Activated CD8-positive, alpha-beta T cell treated with anti-CD3 and anti-CD28 coated beads for 36 hours (primary cell): ENCODE data around the gene MCM6. TPM values are rescaled to one million over a fixed set of nuclear protein-coding genes. Genes with fewer than 3 reads are reported as not detected.

ENCODE experiments used
- ATAC-seq: fragments of 200-7000 bp; cut with Tn5 transposase; one replicate; pipeline ENCODE4 v1.10.0; 2021; ENCODE audit warnings: mild to moderate bottlenecking, moderate library complexity
- CTCF ChIA-PET: fragments of 350-600 bp; sonication (Branson Sonifier 250); formaldehyde crosslinking; loops from one replicate; lab custom pipeline; 2021; ENCODE audit warnings: antibody characterized with exemption; lab: Charles Lee
- POLR2A ChIA-PET: fragments of 350-600 bp; sonication (Branson Sonifier 250); formaldehyde crosslinking; loops from one replicate; lab custom pipeline; 2021; ENCODE audit warnings: antibody characterized with exemption; lab: Charles Lee
- DNase-seq: peaks from one replicate; pipeline ENCODE4 v3.0.0-alpha.2; 2020
- H3K27ac Mint-ChIP-seq: one replicate; pipeline ENCODE4 v1.8.0; 2021; ENCODE audit warnings: mild to moderate bottlenecking, mixed read lengths
- H3K27me3 Mint-ChIP-seq: one replicate; pipeline ENCODE4 v1.8.0; 2021; ENCODE audit warnings: mixed read lengths
- H3K36me3 Mint-ChIP-seq: one replicate; pipeline ENCODE4 v1.8.0; 2021; ENCODE audit warnings: low read depth, mixed read lengths
- H3K4me1 Mint-ChIP-seq: one replicate; pipeline ENCODE4 v1.8.0; 2021; ENCODE audit warnings: low read depth, mixed read lengths
- H3K4me3 Mint-ChIP-seq: one replicate; pipeline ENCODE4 v1.8.0; 2021; ENCODE audit warnings: mild to moderate bottlenecking, moderate library complexity, mixed read lengths
- H3K9me3 Mint-ChIP-seq: one replicate; pipeline ENCODE4 v1.8.0; 2021; ENCODE audit warnings: mixed read lengths
- CTCF ChIP-seq: fragments of 200-600 bp; IDR thresholded peaks from one replicate; pipeline ENCODE4 v1.8.0; 2022; ENCODE audit warnings: antibody characterized with exemption, mild to moderate bottlenecking
- intact Hi-C: fragments of 100-400 bp; cut with micrococcal nuclease; formaldehyde crosslinking; loops from one replicate; pipeline ENCODE4 v1.10.0; 2022
- total RNA-seq, 2 experiments: library from RNA; stranded (reverse); gene quantifications; one replicate each; pipeline ENCODE4 v1.2.3, GENCODE V29; 2021

MCM6 gene
- total RNA-seq, 2 experiments from 2014 or later: 229 to 234 TPM

- peaks cover 62% of the 10 kb centered on the region for H3K4me1 Mint-ChIP-seq
- ChIA-PET POLR2A (interaction anchor here (2.5 kb wide), 1 partner anchor 57 kb away, joined by 15 read pairs; the partner anchor contains the start of gene MCM6), CTCF (interaction anchor here (0.8 to 15.9 kb wide), 7 partner anchors 10 to 565 kb away, joined by 3 to 145 read pairs (median 3); no protein-coding TSS in a partner anchor)
- H3K9me3 Mint-ChIP-seq: peaks cover 19% of the 10 kb centered on the region
- no peak for TF ChIP-seq CTCF
- peaks cover 26% of the 10 kb centered on the region for H3K36me3 Mint-ChIP-seq
- H3K4me3 Mint-ChIP-seq: no peak overlapping the region
- intact Hi-C loops: no loop called here
- DNase-seq: peak; percentile 79
- ATAC-seq: peak; percentile 14
- H3K27ac Mint-ChIP-seq: peak overlapping the region; percentile 86
- no peaks in the 10 kb centered on the region for H3K27me3 Mint-ChIP-seq
Measured at GRCh38 chr2:135818937-135819610, 57.2 kb downstream of the MCM6 start.

- Mint-ChIP-seq H3K4me1 (peaks cover 67% of the 10 kb centered on the region), H3K9me3 (peaks cover 22% of the 10 kb centered on the region), H3K27ac (no peak overlapping the region), H3K36me3 (peaks cover 21% of the 10 kb centered on the region), H3K4me3 (no peak overlapping the region), H3K27me3 (no peaks in the 10 kb centered on the region)
- no peak for ATAC-seq
- DNase-seq: no peak
- no peak for TF ChIP-seq CTCF
- CTCF ChIA-PET: interaction anchor here (0.8 to 15.9 kb wide), 5 partner anchors 9 to 30 kb away, joined by 3 to 145 read pairs (median 3); no protein-coding TSS in a partner anchor
- POLR2A ChIA-PET: interaction anchor here (2.5 kb wide), 1 partner anchor 58 kb away, joined by 15 read pairs; the partner anchor contains the start of gene MCM6
- intact Hi-C loops: no loop called here
Measured at GRCh38 chr2:135817951-135818350, 58.3 kb downstream of the MCM6 start.

GRCh38 chr2:135817466-135817865 lies 58.8 kb downstream of the MCM6 start:
- Mint-ChIP-seq H3K4me1 (peaks cover 64% of the 10 kb centered on the region), H3K4me3 (no peak overlapping the region), H3K36me3 (peaks cover 17% of the 10 kb centered on the region), H3K27ac (no peak overlapping the region), H3K27me3 (no peaks in the 10 kb centered on the region), H3K9me3 (peaks cover 18% of the 10 kb centered on the region)
- ChIA-PET CTCF (interaction anchor here (1.6 to 15.9 kb wide), 2 partner anchors 15 to 19 kb away, joined by 4 to 145 read pairs; no protein-coding TSS in a partner anchor), POLR2A (no interaction called here)
- TF ChIP-seq CTCF: no peak
- intact Hi-C loops: no loop called here
- no peak for ATAC-seq
- no peak for DNase-seq

- DNase-seq: peak; percentile 53
- CTCF ChIA-PET: interaction anchor here (0.7 to 15.9 kb wide), 7 partner anchors 14 to 98 kb away, joined by 3 to 145 read pairs (median 3); no protein-coding TSS in a partner anchor
- Mint-ChIP-seq H3K9me3 (peaks cover 13% of the 10 kb centered on the region), H3K27me3 (no peaks in the 10 kb centered on the region), H3K4me1 (peaks cover 47% of the 10 kb centered on the region), H3K36me3 (peaks cover 4% of the 10 kb centered on the region), H3K4me3 (peak overlapping the region; percentile 1), H3K27ac (peak overlapping the region; percentile 93)
- no peak for TF ChIP-seq CTCF
- intact Hi-C loops: no loop called here
- POLR2A ChIA-PET: interaction anchor here (1.7 kb wide), 1 partner anchor 17 kb away, joined by 6 read pairs; no protein-coding TSS in a partner anchor
- ATAC-seq: peak; percentile 26
Measured at GRCh38 chr2:135815269-135815668, 61.0 kb downstream of the MCM6 start.
